Spinal cord (tissue), 10 donors: Measurements from ENCODE around the gene FXYD3. TPM values are rescaled to one million over a fixed set of nuclear protein-coding genes. Genes with fewer than 3 reads are reported as not detected.
"Not testable (repeated sequence)": the region's sequence is repeated elsewhere in the genome, so short reads cannot be mapped to it uniquely, and the experiment has no call there.

Source experiments
- DNase-seq, 6 donors: peaks; one replicate each; pipeline versions ENCODE4 v3.0.0 to v3.0.0-alpha.2; 2013 to 2015; ENCODE audit warnings: low spot score in 6 of 6, low read depth in 4 of 6
- H3K27ac ChIP-seq: one replicate; pipeline ENCODE4 v1.5.1; 2013; ENCODE audit warnings: low read depth, low read length, control low read depth
- H3K27me3 ChIP-seq: one replicate; pipeline ENCODE4 v1.6.1; 2013; ENCODE audit warnings: low read length; ENCODE audit not compliant: control insufficient read depth, insufficient read depth
- H3K36me3 ChIP-seq: one replicate; pipeline ENCODE4 v1.6.1; 2013; ENCODE audit warnings: low read length; ENCODE audit not compliant: control insufficient read depth, insufficient read depth
- H3K4me1 ChIP-seq: one replicate; pipeline ENCODE4 v1.6.1; 2013; ENCODE audit warnings: low read length; ENCODE audit not compliant: control insufficient read depth, insufficient read depth
- H3K4me3 ChIP-seq: one replicate; pipeline ENCODE4 v1.5.1; 2013; ENCODE audit warnings: low read depth, low read length, control low read depth
- H3K9me3 ChIP-seq: one replicate; pipeline ENCODE4 v1.6.1; 2013; ENCODE audit warnings: low read length; ENCODE audit not compliant: control insufficient read depth, insufficient read depth
- whole genome bisulfite sequencing: methylation state at CpG from one replicate; pipeline ENCODE4 v1.1.5; 2013; ENCODE audit warnings: missing lambda C conversion rate; ENCODE audit not compliant: insufficient coverage; 5-methylcytosine and 5-hydroxymethylcytosine counted together
- polyA plus RNA-seq, 2 donors: library from polyadenylated mRNA; unstranded; fragments of 120-200 nt; gene quantifications; one replicate each; pipeline ENCODE4 v1.2.1, GENCODE V29; 2013; ENCODE audit not compliant: insufficient read length in 2 of 2
- total RNA-seq, 2 donors: library from RNA; depleted of rRNA in 1 of 2; stranded (reverse); fragments of 120-200 nt in 1 of 2; fragments of >200 nt in 1 of 2; gene quantifications; one replicate each; pipeline versions ENCODE4 v1.2.3 to v1.2.4, GENCODE V29; 2013 to 2014
- donor health status: healthy.

The FXYD3 gene
- total and polyA plus RNA-seq, 4 donors: 0.40 to 2.6 (median 1.1) TPM

- H3K4me3 ChIP-seq: peak overlapping the region; percentile 26
- peaks cover 1% of the 10 kb centered on the region for H3K36me3 ChIP-seq
- H3K27ac ChIP-seq: no peak overlapping the region
- peak in 2 of 6 donors; percentile 23 to 78 for DNase-seq
- H3K27me3 ChIP-seq: peaks cover 20% of the 10 kb centered on the region
- H3K9me3 ChIP-seq: no peaks in the 10 kb centered on the region
- 17% methylated on average over 5 of the region's 15 CpGs for WGBS
- H3K4me1 ChIP-seq: peaks cover 46% of the 10 kb centered on the region
Observed at GRCh38 chr19:35144600-35145436, 29.2 kb downstream of the FXYD3 start.

DNA sequence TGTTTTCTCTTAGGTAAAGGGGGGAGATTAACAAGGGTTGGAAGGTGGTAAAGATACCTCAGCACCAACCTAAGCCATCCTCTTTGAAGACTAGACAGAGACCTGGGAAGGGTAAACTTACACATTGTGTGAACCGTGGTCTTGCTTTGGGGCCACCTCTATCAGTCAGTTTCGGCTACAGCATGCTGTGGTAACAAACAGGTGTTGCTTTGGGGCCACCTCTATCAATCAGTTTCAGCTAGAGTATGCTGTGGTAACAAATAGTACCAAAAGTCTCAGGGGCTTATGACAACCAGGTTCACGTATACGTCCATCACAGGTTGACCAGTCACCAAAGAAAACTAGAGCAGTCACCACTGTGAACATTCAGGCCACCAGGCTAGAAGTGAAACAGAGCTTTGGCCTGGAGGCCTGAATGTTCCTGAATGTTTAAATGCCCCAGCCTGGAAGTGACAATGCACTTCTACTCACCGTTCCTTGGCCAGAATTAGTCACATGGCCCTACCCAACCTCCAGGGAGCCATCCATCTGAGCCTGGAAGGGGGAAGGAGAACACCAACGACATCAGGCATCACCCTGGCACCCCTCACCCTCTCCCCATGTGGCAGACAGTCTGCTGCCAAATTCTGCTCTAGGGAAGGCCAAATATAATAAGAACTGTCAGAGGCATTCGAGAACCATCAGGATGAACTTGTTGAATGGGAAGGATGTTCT is 31.3 kb downstream of the FXYD3 start:
- Histone ChIP-seq H3K36me3 (peaks cover 14% of the 10 kb centered on the region), H3K4me3 (no peak overlapping the region), H3K4me1 (peaks cover 28% of the 10 kb centered on the region), H3K27ac (no peak overlapping the region), H3K27me3 (peaks cover 16% of the 10 kb centered on the region), H3K9me3 (no peaks in the 10 kb centered on the region)
- DNase-seq: no peak
- WGBS: 98% methylated on average over 4 of the region's 7 CpGs

GRCh38 chr19:35149463-35149862 is 33.8 kb downstream of the FXYD3 start:
- Histone ChIP-seq H3K27me3 (peaks cover 21% of the 10 kb centered on the region), H3K4me3 (no peak overlapping the region), H3K27ac (no peak overlapping the region), H3K9me3 (no peaks in the 10 kb centered on the region), H3K4me1 (peaks cover 22% of the 10 kb centered on the region), H3K36me3 (peaks cover 18% of the 10 kb centered on the region)
- DNase-seq: no peak
- no CpG with 5 or more reads among the region's 3 CpGs for WGBS

- WGBS: 82% methylated on average over 2 of the region's 2 CpGs
Observed at GRCh38 chr19:35150445-35150844, 34.8 kb downstream of the FXYD3 start.

DNA sequence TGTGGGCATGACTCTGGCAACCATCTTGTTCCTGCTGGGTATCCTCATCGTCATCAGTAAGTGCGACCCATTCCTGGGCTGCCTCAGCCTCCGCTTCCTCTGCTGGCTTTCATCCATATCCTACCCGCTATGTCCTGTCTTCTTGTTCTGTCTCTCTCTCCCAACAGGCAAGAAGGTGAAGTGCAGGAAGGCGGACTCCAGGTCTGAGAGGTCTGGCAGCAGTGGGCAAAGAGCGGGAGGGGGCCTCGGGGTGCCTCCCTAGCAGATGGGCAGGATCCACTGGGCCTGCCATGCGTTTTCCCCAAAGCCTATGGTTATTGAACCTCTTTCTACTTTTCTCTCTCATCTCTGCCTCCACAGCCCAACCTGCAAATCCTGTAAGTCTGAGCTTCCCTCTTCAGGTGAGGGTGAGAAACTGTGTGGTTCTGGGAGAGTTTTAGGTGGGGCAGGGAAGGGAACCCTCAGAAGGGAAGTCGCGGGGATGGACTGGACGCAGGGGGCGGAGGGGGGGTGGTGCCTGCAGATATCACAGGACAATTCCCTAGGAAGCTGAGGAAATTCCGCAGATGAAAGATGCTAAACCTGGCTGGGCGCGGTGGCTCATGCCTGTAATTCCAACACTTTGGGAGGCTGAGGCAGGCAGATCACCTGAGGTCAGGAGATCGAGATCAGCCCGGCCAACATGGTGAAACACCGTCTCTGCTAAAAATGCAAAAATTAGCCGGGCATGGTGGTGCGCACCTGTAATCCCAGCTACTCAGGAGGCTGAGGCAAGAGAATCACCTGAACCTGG is 35.8 kb downstream of the FXYD3 start:
- no peak for DNase-seq
- H3K4me3 ChIP-seq: no peak overlapping the region
- peaks cover 20% of the 10 kb centered on the region for H3K4me1 ChIP-seq
- H3K27me3 ChIP-seq: peaks cover 38% of the 10 kb centered on the region
- no peak overlapping the region for H3K27ac ChIP-seq
- peaks cover 24% of the 10 kb centered on the region for H3K36me3 ChIP-seq
- H3K9me3 ChIP-seq: no peaks in the 10 kb centered on the region
- 81% methylated on average over 16 of the region's 20 CpGs for WGBS

More at GRCh38 chr19:35150445-35150844, 34.8 kb downstream of the FXYD3 start:
- Histone ChIP-seq H3K4me3 (no peak overlapping the region), H3K27ac (no peak overlapping the region), H3K4me1 (peaks cover 20% of the 10 kb centered on the region), H3K27me3 (peaks cover 31% of the 10 kb centered on the region), H3K36me3 (peaks cover 23% of the 10 kb centered on the region), H3K9me3 (no peaks in the 10 kb centered on the region)
- DNase-seq: no peak

- H3K4me3 ChIP-seq, DNase-seq, H3K9me3 ChIP-seq, H3K27ac ChIP-seq: not testable (repeated sequence)
- H3K27me3 ChIP-seq: peaks cover 40% of the 10 kb centered on the region
- H3K36me3 ChIP-seq: peaks cover 24% of the 10 kb centered on the region
- H3K4me1 ChIP-seq: peaks cover 20% of the 10 kb centered on the region
- 76% methylated on average over 7 of the region's 10 CpGs for WGBS
Observed at GRCh38 chr19:35153129-35153522, 37.5 kb downstream of the FXYD3 start.

DNA sequence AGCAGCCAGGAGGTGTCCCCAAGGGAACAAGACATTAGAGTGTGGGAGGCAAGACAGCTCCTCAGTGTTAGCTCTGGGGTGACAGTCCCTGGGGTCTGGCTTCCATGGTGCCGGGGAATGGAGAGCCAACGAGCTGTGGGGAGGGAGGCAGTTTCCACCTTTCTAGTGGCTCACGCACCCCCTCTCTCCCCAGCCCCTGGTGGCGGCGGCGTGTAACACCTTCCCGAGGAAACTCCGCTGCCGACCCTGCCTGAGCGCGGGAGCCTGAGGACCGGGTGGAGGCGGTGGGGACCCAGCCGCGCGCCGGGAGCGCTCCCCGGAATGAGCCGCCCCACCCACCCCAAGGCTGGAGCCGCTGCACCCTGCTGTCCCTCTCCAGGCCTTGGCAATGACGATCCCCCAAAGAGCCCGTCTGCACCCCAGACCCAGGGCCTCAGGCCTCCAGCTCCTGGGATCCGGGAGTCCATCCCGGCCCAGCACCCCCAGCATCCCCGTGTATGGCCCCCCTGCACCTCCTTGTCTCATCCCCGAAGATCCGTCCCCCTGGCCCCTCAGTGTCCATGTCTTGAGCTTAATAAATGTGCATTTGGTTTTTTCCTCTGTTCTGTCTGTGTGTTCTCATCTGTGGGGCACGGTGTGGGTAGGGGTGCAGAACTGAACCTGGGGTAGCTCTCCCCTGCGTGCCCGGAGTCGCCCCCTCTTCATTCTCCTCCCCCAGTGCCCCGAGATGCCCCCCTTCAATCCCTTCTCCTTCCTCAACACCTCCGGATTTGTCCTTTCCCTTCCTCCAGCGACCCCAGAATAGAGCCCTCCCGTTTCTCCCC is 38.3 kb downstream of the FXYD3 start:
- peak overlapping the region; percentile 45 for H3K4me3 ChIP-seq

DNA sequence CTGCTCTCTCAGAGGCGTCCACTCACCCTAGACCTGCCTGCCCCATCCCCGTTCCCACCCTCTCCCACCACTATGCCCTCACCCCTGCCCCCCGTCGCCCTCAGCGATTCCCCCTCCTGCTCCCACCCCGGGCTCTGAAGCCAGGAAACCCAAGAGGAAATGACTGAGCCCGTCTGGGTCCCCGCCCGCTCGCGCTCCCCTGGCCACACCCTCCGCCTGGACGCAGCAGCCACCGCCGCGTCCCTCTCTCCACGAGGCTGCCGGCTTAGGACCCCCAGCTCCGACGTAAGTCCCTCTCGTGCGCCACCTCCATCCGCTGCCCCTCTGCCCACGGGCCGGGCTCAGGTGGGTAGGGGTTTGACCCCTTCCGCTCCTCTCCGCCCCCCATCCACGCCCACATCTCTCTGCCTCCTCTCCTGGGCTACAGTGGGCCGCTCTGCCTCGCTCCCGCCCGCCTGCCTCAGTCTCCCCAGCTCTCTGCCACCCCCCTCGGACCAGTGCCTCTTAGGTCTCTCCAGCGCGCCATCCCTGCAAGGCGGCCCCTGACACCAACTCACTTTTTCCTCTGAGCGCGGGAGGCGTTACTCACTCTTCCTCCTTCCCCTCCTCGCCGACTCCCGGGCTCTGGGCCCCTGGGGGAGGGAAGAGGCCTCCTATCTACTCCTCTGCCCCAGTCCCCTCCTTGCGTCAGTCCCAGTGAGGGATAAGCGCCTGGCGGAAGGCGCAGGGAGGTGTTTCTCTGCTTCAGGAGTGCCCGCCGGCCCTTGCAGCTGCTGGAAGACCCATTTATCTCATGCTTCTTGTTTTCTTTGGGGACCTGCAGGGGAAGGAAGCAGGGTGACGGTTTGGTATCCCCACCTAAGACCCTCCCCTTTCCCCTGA is 39.1 kb downstream of the FXYD3 start, which contains the start of gene FXYD5:
Gene FXYD5 (plus strand): TSS at position 211 of the 882 bp plus-strand sequence. CDS start 816 bp downstream, outside the sequence.
- WGBS: 1% methylated on average over 39 of the region's 49 CpGs
- DNase-seq: peak in 1 of 6 donors; percentile 29
- peaks cover 38% of the 10 kb centered on the region for H3K27me3 ChIP-seq

More for the DNA sequence above, 38.3 kb downstream of the FXYD3 start:
- H3K4me1 ChIP-seq: peaks cover 20% of the 10 kb centered on the region
- 5% methylated on average over 27 of the region's 36 CpGs for WGBS
- no peaks in the 10 kb centered on the region for H3K9me3 ChIP-seq
- H3K36me3 ChIP-seq: peaks cover 24% of the 10 kb centered on the region
- H3K27me3 ChIP-seq: peaks cover 38% of the 10 kb centered on the region
- DNase-seq: peak in 1 of 6 donors; percentile 11
- H3K27ac ChIP-seq: no peak overlapping the region

More for the DNA sequence above, 39.1 kb downstream of the FXYD3 start, which contains the start of gene FXYD5:
- Histone ChIP-seq H3K4me1 (peaks cover 20% of the 10 kb centered on the region), H3K36me3 (peaks cover 23% of the 10 kb centered on the region), H3K4me3 (peak within 1 kb of the TSS; percentile 45), H3K27ac (no peak within 1 kb of the TSS), H3K9me3 (no peaks in the 10 kb centered on the region)
